CD4-positive, alpha-beta T cell (primary cell): ENCODE results near the gene GPR27. TPM values are rescaled to one million over a fixed set of nuclear protein-coding genes. Genes with fewer than 3 reads are reported as not detected.

Source experiments
- ATAC-seq: fragments of 200-7000 bp; cut with Tn5 transposase; one replicate; pipeline ENCODE4 v1.10.0; 2022; ENCODE audit warnings: mild to moderate bottlenecking; ENCODE audit not compliant: poor library complexity
- CTCF ChIA-PET: fragments of 350-600 bp; sonication (Branson Sonifier 250); formaldehyde crosslinking; loops from one replicate; lab custom pipeline; 2021; ENCODE audit warnings: antibody characterized with exemption, inconsistent platforms; lab: Charles Lee
- POLR2A ChIA-PET: fragments of 350-600 bp; sonication (Branson Sonifier 250); formaldehyde crosslinking; loops from one replicate; lab custom pipeline; 2021; ENCODE audit warnings: antibody characterized with exemption, inconsistent platforms; lab: Charles Lee
- DNase-seq, 14 experiments: peaks; one replicate each; pipeline ENCODE4 v3.0.0-alpha.2; 2013 to 2020; ENCODE audit warnings: mixed read lengths in 2 of 14
- H3K27ac ChIP-seq, 2 donors: one replicate each; pipeline versions ENCODE4 v1.5.1 to v1.7.0; 2013; ENCODE audit warnings: low read length in 2 of 2, low read depth in 1 of 2, mild to moderate bottlenecking in 1 of 2
- H3K27me3 ChIP-seq, 2 experiments: 1 replicate in 1 of 2; 2 replicates in 1 of 2; pipeline versions ENCODE4 v1.6.1 to v1.7.0; 2013; ENCODE audit warnings: low read length in 2 of 2, control low read depth in 1 of 2, mild to moderate bottlenecking in 1 of 2, moderate library complexity in 1 of 2; ENCODE audit not compliant: insufficient read depth in 2 of 2, control insufficient read depth in 1 of 2
- H3K36me3 ChIP-seq: one replicate; pipeline ENCODE4 v1.6.1; 2013; ENCODE audit warnings: low read length, control low read depth; ENCODE audit not compliant: insufficient read depth
- H3K4me1 ChIP-seq: one replicate; pipeline ENCODE4 v1.6.1; 2013; ENCODE audit warnings: low read length, control low read depth; ENCODE audit not compliant: insufficient read depth
- H3K4me3 ChIP-seq: one replicate; pipeline ENCODE4 v1.5.1; 2013; ENCODE audit warnings: mild to moderate bottlenecking, low read length, moderate library complexity
- H3K9me3 ChIP-seq, 2 experiments: 1 replicate in 1 of 2; 2 replicates in 1 of 2; pipeline versions ENCODE4 v1.6.1 to v1.7.0; 2013; ENCODE audit warnings: low read length in 2 of 2, mild to moderate bottlenecking in 2 of 2, control low read depth in 1 of 2, moderate library complexity in 1 of 2; ENCODE audit not compliant: control insufficient read depth in 1 of 2, insufficient read depth in 1 of 2
- H3K27ac Mint-ChIP-seq: one replicate; pipeline ENCODE4 v1.8.0; 2020; ENCODE audit warnings: mixed read lengths
- H3K27me3 Mint-ChIP-seq: one replicate; pipeline ENCODE4 v1.8.0; 2021; ENCODE audit warnings: mixed read lengths
- H3K36me3 Mint-ChIP-seq: one replicate; pipeline ENCODE4 v1.8.0; 2021; ENCODE audit warnings: low read depth, mixed read lengths
- H3K4me1 Mint-ChIP-seq: one replicate; pipeline ENCODE4 v1.8.0; 2021; ENCODE audit warnings: low read depth, mixed read lengths
- H3K4me3 Mint-ChIP-seq: one replicate; pipeline ENCODE4 v1.8.0; 2020; ENCODE audit warnings: mild to moderate bottlenecking, mixed read lengths
- H3K9me3 Mint-ChIP-seq: one replicate; pipeline ENCODE4 v1.8.0; 2020; ENCODE audit warnings: mixed read lengths
- CTCF ChIP-seq: fragments of 200-600 bp; IDR thresholded peaks from one replicate; pipeline ENCODE4 v1.8.0; 2022; ENCODE audit warnings: antibody characterized with exemption, mild to moderate bottlenecking
- intact Hi-C, 2 experiments: fragments of 100-400 bp; cut with DNase I in 1 of 2; cut with micrococcal nuclease in 1 of 2; formaldehyde crosslinking; loops; one replicate each; pipeline versions ENCODE4 v1.15.1 to v1.9.0; 2023 to 2025; cut with DNase I, micrococcal nuclease
- total RNA-seq, 174 experiments: library from RNA in 2 of 174; stranded (reverse) in 2 of 174; gene quantifications; one replicate each; pipeline ENCODE4 v1.2.3 and lab custom pipeline; 2021 to 2026

GPR27 gene
- total RNA-seq, 2 experiments from 2014 or later: 0.84 to 1.1 TPM

- no peaks in the 10 kb centered on the region for H3K4me1 Mint-ChIP-seq
- no peak overlapping the region for H3K27ac Mint-ChIP-seq
- no peak for ATAC-seq
- Histone ChIP-seq H3K27me3 (peaks cover 5 to 6% of the 10 kb centered on the region in 2 experiments), H3K4me1 (no peaks in the 10 kb centered on the region), H3K9me3 (no peaks in the 10 kb centered on the region), H3K27ac (no peak overlapping the region), H3K4me3 (no peak overlapping the region), H3K36me3 (no peaks in the 10 kb centered on the region)
- intact Hi-C loops: no loop called here
- no peaks in the 10 kb centered on the region for H3K9me3 Mint-ChIP-seq
- no peak for TF ChIP-seq CTCF
- no peaks in the 10 kb centered on the region for H3K36me3 Mint-ChIP-seq
- H3K27me3 Mint-ChIP-seq: peaks cover 20% of the 10 kb centered on the region
- ChIA-PET POLR2A (no interaction called here), CTCF (no interaction called here)
- no peak for DNase-seq
- no peak overlapping the region for H3K4me3 Mint-ChIP-seq
Measured at GRCh38 chr3:71760140-71760539, 6.5 kb downstream of the GPR27 start.

GRCh38 chr3:71763426-71763825 lies 9.8 kb downstream of the GPR27 start:
- no peak for TF ChIP-seq CTCF
- no peak for ATAC-seq
- intact Hi-C loops: no loop called here
- H3K9me3 ChIP-seq: no peaks in the 10 kb centered on the region
- ChIA-PET POLR2A (no interaction called here), CTCF (no interaction called here)
- Mint-ChIP-seq H3K9me3 (no peaks in the 10 kb centered on the region), H3K4me1 (no peaks in the 10 kb centered on the region), H3K27ac (no peak overlapping the region), H3K36me3 (no peaks in the 10 kb centered on the region), H3K4me3 (no peak overlapping the region), H3K27me3 (peaks cover 6% of the 10 kb centered on the region)
- no peaks in the 10 kb centered on the region for H3K27me3 ChIP-seq
- H3K4me1 ChIP-seq: no peaks in the 10 kb centered on the region
- H3K36me3 ChIP-seq: no peaks in the 10 kb centered on the region
- H3K27ac ChIP-seq: no peak overlapping the region
- no peak for DNase-seq
- no peak overlapping the region for H3K4me3 ChIP-seq

- Histone ChIP-seq H3K27me3 (no peaks in the 10 kb centered on the region), H3K4me1 (no peaks in the 10 kb centered on the region), H3K27ac (no peak overlapping the region), H3K4me3 (no peak overlapping the region), H3K9me3 (no peaks in the 10 kb centered on the region), H3K36me3 (no peaks in the 10 kb centered on the region)
- H3K27me3 Mint-ChIP-seq: peaks cover 1% of the 10 kb centered on the region
- CTCF ChIA-PET: no interaction called here
- H3K36me3 Mint-ChIP-seq: no peaks in the 10 kb centered on the region
- H3K4me3 Mint-ChIP-seq: no peak overlapping the region
- no peaks in the 10 kb centered on the region for H3K4me1 Mint-ChIP-seq
- no peak for DNase-seq
- intact Hi-C loops: no loop called here
- ATAC-seq: no peak
- no peak overlapping the region for H3K27ac Mint-ChIP-seq
- no peaks in the 10 kb centered on the region for H3K9me3 Mint-ChIP-seq
- POLR2A ChIA-PET: no interaction called here
- TF ChIP-seq CTCF: no peak
Measured at GRCh38 chr3:71771126-71771525, 17.5 kb downstream of the GPR27 start.
